HG03457 (cell line): ENCODE results near the gene ITFG1.

Experiments
- ATAC-seq: cut with Tn5 transposase; IDR thresholded peaks from one replicate; pipeline ENCODE4 v1.9.1; 2021; ENCODE audit warnings: moderate number of reproducible peaks; ENCODE audit not compliant: unreplicated experiment

ITFG1 gene

GRCh38 chr16:47460711-47461597 is at the start of gene ITFG1, which contains the start of gene PHKB:
Gene ITFG1, minus strand, starts transcription at chr16:47461063. Its CDS starts 18 bp downstream, at chr16:47461045.
Gene PHKB, plus strand, starts transcription at chr16:47461331. Its CDS starts 20 bp downstream, at chr16:47461351.
- peak; percentile 75 for ATAC-seq

DNA sequence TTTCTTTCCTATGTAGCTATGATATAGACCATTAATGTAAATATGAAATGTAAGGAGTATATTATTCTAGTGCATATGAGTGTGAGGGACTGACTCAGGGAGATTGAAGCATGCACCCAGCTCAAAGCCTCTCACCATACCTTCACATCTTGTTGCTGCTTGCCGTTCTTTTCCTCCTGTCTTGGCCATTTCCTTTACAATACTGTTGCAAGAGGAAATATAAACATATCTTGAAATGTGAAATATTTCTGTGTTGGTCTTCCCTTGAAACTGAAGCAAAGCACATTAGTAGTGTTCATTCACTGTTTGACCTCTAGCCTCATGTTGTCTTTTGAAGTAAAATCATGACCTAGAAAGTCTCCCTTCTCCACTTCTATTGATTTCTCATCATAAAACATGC is 46.8 kb upstream of the ITFG1 start:
- ATAC-seq, result no peak

DNA sequence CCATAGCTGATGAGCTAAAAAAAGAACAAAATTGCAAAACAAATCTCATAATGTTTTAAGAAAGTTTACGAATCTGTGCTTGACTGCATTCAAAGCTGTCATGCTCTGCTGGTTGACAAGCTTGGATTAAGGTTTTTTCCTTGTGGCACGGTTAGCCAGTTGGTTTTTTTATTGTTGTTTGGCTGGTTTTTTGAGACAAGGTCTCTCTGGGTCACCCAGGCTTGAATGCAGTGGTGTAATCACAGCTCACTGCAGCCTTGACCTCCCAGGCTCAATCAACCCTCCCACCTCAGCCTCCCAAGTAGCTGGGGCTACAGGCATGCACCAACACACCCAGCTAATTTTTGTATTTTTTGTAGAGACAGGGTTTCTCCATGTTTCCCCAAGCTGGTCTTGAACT is 45.9 kb upstream of the ITFG1 start:
- no peak for ATAC-seq

DNA sequence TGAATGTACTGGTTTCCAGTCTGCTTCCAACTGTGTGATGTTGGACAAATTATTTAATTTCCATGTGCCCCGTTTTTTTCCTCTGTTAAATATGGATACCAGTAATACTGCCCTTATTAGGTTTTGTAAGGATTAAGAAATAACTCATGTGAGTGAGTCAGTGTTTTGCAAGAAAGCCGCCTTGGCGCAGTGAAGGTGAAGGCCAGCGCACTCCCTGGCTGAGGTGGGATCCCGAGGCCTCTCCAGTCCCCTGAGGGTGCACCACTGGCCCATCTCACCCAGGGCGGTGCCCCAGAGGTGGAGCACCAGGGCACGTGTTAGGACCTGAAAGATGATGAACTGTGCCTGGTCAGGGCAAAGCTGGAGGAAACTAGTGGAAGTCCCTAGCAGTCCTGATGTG is 43.7 kb upstream of the ITFG1 start:
- no peak for ATAC-seq

DNA sequence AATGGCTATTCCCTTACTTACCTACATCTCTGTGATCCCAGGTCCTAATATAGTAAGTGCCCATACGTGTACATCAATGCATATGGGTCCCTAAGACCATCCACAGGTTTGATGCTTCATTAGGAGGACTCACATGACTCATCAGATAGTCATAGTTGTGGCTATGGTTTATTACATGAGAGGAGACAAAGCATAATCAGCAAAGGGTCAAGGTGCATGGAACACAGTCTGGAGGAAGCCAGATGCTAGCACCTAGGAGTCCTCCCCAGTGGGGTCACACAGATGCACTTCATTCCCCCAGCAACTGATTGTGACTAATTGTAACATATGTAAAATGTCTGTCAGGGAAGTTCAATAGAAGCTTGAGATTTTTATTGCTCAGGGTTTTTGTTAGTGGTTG is 43.1 kb upstream of the ITFG1 start:
- ATAC-seq, result no peak

DNA sequence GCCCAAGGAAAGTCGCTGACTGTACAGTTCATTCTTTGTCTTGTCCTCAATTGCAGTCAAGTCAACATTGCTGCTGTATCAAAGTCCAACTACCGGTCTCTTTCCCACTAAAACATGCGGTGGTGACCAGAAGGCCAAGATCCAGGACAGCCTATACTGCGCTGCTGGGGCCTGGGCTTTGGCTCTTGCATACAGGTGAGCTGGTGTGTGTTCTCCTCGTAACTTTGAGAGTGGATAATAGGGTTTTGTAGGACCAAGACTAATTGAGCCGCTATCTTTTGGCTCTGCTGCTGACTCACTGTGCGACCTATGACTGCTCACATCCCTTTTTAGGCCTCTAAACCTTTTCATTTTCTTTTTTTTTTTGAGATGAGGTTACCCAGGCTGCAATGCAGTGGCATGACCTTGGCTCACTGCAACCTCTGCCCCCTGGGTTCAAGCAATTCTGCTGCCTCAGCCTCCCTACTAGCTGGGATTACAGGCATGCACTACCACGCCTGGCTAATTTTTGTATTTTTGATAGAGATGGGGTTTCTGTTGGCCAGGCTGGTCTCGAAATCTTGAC is 38.9 kb upstream of the ITFG1 start:
- ATAC-seq, result no peak

DNA sequence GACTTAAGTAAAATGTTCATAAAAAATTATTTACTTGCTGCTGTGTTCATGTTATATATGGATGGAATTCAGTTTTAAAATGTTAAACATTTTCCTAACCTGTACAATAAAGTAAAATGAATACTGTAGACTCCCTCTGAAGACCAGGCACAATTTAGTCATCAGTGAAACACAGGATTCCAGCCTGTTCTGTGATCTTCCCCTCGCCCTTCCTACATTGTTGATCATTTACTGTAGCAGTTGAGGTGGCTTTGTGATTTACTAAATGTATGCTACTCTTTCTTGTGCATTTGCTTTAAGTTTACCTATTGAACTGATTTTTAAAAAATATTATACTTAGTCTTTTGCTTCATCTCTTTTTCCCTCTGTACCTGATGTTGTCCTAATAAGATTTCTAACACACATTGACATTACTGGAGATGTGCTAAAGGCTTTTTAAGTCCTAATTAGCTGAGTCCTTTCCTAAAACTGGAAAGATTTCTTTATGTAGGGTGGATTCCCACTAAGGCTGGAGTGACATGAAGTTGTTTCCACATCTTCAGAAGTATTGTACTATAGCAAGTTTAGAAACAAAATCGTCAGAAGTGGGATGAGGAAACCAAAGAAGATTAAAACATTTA is 38.3 kb upstream of the ITFG1 start:
- ATAC-seq, result no peak

GRCh38 chr16:47493381-47494337 is 32.8 kb upstream of the ITFG1 start:
- ATAC-seq, result peak; percentile 40

- peak; percentile 68 for ATAC-seq
Measured at GRCh38 chr16:47492428-47493377, 31.8 kb upstream of the ITFG1 start.

GRCh38 chr16:47492036-47492427 is 31.2 kb upstream of the ITFG1 start:
- ATAC-seq, result no peak

- no peak for ATAC-seq
Measured at GRCh38 chr16:47490471-47490870, 29.6 kb upstream of the ITFG1 start.

- no peak for ATAC-seq
Measured at GRCh38 chr16:47488051-47488450, 27.2 kb upstream of the ITFG1 start.

GRCh38 chr16:47486856-47487255 is 26.0 kb upstream of the ITFG1 start:
- no peak for ATAC-seq

GRCh38 chr16:47483616-47484015 is 22.8 kb upstream of the ITFG1 start:
- ATAC-seq, result no peak

- no peak for ATAC-seq
Measured at GRCh38 chr16:47481698-47482374, 21.0 kb upstream of the ITFG1 start.

GRCh38 chr16:47480410-47480809 is 19.5 kb upstream of the ITFG1 start:
- ATAC-seq, result no peak

GRCh38 chr16:47477679-47478078 is 16.8 kb upstream of the ITFG1 start:
- ATAC-seq, result no peak

GRCh38 chr16:47476654-47477345 is 15.9 kb upstream of the ITFG1 start:
- no peak for ATAC-seq

DNA sequence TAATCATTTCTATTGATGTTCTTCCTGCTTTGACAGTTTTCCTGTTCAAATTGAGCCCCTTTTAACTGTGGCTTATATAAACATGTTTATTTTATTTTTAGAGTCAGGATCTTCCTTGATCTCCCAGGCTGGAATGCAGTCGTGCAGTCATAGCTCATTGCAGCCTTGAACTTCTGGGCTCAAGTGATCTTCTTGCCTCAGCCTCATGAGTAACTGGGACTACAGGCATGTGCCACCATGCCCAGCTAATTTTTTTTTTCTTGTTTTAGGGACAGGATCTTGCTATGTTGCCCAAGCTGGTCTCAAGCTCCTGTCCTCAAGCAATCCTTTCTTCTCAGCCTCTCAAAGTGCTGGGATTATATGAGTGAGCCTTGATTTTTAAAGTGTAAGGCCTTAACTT is 14.9 kb upstream of the ITFG1 start:
- no peak for ATAC-seq
